ENCODE measurements around the gene RPS26. TPM values are rescaled to one million over a fixed set of nuclear protein-coding genes. Genes with fewer than 3 reads are reported as not detected.
"Not testable (repeated sequence)": the region's sequence is repeated elsewhere in the genome, so short reads cannot be mapped to it uniquely, and the experiment has no call there.

The RPS26 gene
- total RNA-seq, 2 experiments from 2014 or later = 29.7 to 29.8 TPM

DNA sequence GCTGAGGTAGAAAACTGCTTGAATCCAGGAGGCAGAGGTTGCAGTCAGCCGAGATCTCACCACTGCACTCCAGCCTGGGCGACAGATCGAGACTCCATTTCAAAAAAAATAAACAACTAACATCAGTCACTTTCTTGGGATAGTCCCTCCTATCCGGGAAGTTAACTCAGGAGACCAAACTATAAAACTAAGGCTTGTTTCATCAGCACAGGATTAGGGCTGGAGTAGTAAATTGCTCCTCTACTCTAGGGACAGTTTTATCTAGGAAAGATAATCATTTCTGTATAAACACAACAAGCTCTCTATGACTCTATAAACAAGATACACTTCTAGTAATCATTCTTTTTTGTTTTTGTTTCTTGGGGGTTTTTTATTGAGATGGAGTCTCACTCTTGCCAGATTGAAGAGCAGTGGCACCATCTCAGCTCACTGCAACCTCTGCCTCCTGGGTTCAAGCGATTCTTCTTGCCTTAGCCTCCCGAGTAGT lies 11.7 kb downstream of the RPS26 start:
- intact Hi-C loops (cut with micrococcal nuclease) = no loop called here
- no peaks in the 10 kb centered on the region for H3K9me3 Mint-ChIP-seq
- H3K27ac Mint-ChIP-seq = no peak overlapping the region
- ATAC-seq = no peak
- TF ChIP-seq, protein P1, sequence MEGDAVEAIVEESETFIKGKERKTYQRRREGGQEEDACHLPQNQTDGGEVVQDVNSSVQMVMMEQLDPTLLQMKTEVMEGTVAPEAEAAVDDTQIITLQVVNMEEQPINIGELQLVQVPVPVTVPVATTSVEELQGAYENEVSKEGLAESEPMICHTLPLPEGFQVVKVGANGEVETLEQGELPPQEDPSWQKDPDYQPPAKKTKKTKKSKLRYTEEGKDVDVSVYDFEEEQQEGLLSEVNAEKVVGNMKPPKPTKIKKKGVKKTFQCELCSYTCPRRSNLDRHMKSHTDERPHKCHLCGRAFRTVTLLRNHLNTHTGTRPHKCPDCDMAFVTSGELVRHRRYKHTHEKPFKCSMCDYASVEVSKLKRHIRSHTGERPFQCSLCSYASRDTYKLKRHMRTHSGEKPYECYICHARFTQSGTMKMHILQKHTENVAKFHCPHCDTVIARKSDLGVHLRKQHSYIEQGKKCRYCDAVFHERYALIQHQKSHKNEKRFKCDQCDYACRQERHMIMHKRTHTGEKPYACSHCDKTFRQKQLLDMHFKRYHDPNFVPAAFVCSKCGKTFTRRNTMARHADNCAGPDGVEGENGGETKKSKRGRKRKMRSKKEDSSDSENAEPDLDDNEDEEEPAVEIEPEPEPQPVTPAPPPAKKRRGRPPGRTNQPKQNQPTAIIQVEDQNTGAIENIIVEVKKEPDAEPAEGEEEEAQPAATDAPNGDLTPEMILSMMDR (IDR thresholded peaks at IDR 0.05) = no peak
- H3K4me3 Mint-ChIP-seq = no peak overlapping the region
- H3K36me3 Mint-ChIP-seq (ENCODE audit: low read depth) = no peaks in the 10 kb centered on the region
- peaks cover 4% of the 10 kb centered on the region for H3K4me1 Mint-ChIP-seq (ENCODE audit: low read depth)
- DNase-seq = no peak
- POLR2A ChIA-PET = no interaction called here
- CTCF ChIA-PET = interaction anchor here (1.5 kb wide), 1 partner anchor 58 kb away, joined by 4 read pairs; no protein-coding TSS in a partner anchor
- H3K27me3 Mint-ChIP-seq = no peaks in the 10 kb centered on the region

DNA sequence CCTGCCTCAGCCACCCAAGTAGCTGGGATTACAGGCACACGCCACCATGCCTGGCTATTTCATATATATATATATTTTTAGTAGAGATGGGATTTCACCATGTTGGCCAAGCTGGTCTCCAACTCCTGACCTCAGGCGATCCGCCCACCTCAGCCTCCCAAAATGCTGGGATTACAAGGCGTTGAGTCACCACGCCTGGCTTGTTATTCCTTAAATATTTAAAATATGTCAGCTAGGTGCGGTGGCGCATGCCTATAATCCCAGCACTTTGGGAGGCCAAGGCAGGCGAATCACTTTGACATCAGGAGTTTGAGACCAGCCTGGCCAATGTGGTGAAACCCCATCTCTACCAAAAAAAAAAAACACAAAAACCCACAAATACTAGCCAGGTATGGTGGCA lies 18.2 kb downstream of the RPS26 start:
- POLR2A ChIA-PET = interaction anchor here (0.6 to 1.0 kb wide), 2 partner anchors 10 to 174 kb away, joined by 3 read pairs; no protein-coding TSS in a partner anchor

DNA sequence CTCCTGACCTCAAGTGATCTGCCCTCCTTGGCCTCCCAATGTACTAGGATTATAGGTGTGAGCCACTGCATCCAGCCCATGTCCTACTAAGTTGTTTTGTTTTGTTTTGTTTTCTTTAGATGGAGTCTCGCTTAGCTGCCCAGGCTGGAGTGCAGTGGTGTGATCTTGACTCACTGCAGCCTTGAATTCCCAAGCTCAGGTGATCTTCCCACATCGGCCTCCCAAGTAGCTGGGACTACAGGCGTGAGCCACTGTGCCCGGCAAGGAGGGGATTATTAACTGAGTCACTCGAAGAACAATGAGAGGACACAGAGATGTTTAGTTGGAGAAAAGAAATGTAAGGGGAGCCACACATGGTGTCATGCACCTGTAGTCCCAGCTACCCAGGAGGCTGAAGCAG lies 20.3 kb downstream of the RPS26 start:
- Mint-ChIP-seq H3K27ac (no peak overlapping the region), H3K4me3 (no peak overlapping the region), H3K27me3 (peaks cover 2% of the 10 kb centered on the region), H3K9me3 (no peaks in the 10 kb centered on the region), H3K4me1 (ENCODE audit: low read depth) (peaks cover 2% of the 10 kb centered on the region), H3K36me3 (ENCODE audit: low read depth) (no peaks in the 10 kb centered on the region)
- intact Hi-C loops (cut with micrococcal nuclease) = no loop called here
- ChIA-PET CTCF (interaction anchor here (1.4 kb wide), 1 partner anchor 24 kb away, joined by 4 read pairs; no protein-coding TSS in a partner anchor), POLR2A (interaction anchor here (0.8 to 0.9 kb wide), 2 partner anchors 55 to 66 kb away, joined by 3 to 4 read pairs; partner anchors contain the start of gene ZC3H10)
- no peak for DNase-seq
- TF ChIP-seq, protein P1 (IDR thresholded peaks at IDR 0.05) = no peak
- ATAC-seq = no peak

More for the DNA sequence above, 18.2 kb downstream of the RPS26 start:
- H3K4me1 Mint-ChIP-seq (ENCODE audit: low read depth); H3K27me3 Mint-ChIP-seq; H3K36me3 Mint-ChIP-seq (ENCODE audit: low read depth); ATAC-seq; H3K9me3 Mint-ChIP-seq; DNase-seq; intact Hi-C loops (cut with micrococcal nuclease); H3K27ac Mint-ChIP-seq; H3K4me3 Mint-ChIP-seq: not testable (repeated sequence)
- CTCF ChIA-PET = interaction anchor here (0.7 to 2.4 kb wide), 2 partner anchors 13 to 15 kb away, joined by 3 to 7 read pairs; no protein-coding TSS in a partner anchor

DNA sequence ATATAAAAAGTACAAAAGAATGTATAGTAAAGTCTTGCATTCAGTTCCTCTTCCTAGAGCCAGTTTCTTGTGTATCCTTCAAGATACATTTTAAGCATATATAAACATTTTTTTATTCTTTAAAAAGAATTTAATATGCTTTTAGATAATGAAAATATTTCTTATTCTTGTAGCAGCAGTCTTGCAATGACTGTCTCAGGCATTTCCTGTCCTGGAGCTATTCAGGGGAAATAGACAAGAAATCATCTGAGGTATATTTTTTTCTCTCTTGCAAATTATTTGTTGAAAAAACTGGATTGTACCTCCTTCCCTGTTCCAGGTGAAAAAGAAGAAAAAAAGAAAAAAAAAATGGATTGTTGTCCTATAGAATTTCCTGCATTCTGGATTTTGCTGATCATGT lies 21.3 kb downstream of the RPS26 start:
- intact Hi-C loops (cut with micrococcal nuclease) = no loop called here
- H3K36me3 Mint-ChIP-seq (ENCODE audit: low read depth) = no peaks in the 10 kb centered on the region
- ATAC-seq (no peak), DNase-seq (no peak)
- peaks cover 4% of the 10 kb centered on the region for H3K4me1 Mint-ChIP-seq (ENCODE audit: low read depth)
- no peak overlapping the region for H3K4me3 Mint-ChIP-seq
- H3K27ac Mint-ChIP-seq = no peak overlapping the region
- ChIA-PET CTCF (no interaction called here), POLR2A (no interaction called here)
- TF ChIP-seq, protein P1 (IDR thresholded peaks at IDR 0.05) = no peak
- H3K27me3 Mint-ChIP-seq = peaks cover 2% of the 10 kb centered on the region
- H3K9me3 Mint-ChIP-seq = no peaks in the 10 kb centered on the region

DNA sequence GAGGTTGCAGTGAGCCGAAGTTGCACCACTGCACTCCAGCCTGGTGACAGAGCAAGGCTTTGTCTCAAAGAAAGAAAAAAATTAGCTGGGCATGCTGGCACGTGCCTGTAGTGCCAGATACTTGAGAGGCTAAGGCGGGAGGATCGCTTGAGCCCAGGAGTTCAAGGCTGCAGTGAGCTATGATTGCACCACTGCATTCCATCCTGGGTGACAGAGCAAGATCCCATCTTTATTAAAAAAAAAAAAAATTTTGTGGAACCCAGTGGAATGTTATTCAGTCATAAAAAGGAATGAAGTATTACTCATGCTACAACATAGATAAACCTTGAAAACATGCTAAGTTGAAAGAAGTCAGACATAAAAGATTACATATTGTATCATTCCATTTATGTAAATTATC lies 29.9 kb downstream of the RPS26 start:
- TF ChIP-seq, protein P1 (IDR thresholded peaks at IDR 0.05) = no peak
- intact Hi-C loops (cut with micrococcal nuclease) = no loop called here
- DNase-seq (no peak), ATAC-seq (no peak)
- Mint-ChIP-seq H3K4me1 (ENCODE audit: low read depth) (peaks cover 4% of the 10 kb centered on the region), H3K27me3 (no peaks in the 10 kb centered on the region), H3K27ac (no peak overlapping the region), H3K36me3 (ENCODE audit: low read depth) (no peaks in the 10 kb centered on the region), H3K4me3 (no peak overlapping the region), H3K9me3 (no peaks in the 10 kb centered on the region)
- POLR2A ChIA-PET = no interaction called here
- CTCF ChIA-PET = interaction anchor here (0.7 to 1.8 kb wide), 2 partner anchors 14 to 74 kb away, joined by 3 to 4 read pairs; partner anchors contain the start of gene SUOX
